LNCaP clone FGC (cell line): ENCODE measurements around the gene C19orf38.
A peak's percentile ranks its signal among the peaks of the same experiment; 100 is the strongest.
"Not testable (repeated sequence)": the region's sequence is repeated elsewhere in the genome, so short reads cannot be mapped to it uniquely, and the experiment has no call there.

Experiments used
- DNase-seq: peaks from one replicate; pipeline ENCODE4 v3.0.0-alpha.2; 2011; ENCODE audit warnings: low read depth
- H3K4me3 ChIP-seq: 2 replicates; pipeline ENCODE4 v1.5.1; 2011; ENCODE audit warnings: mild to moderate bottlenecking, low read depth, low read length, control low read depth
- TF ChIP-seq, protein P1 (sequence below): IDR thresholded peaks from 2 replicates; pipeline ENCODE4 v1.5.1; 2012; ENCODE audit warnings: mild to moderate bottlenecking; ENCODE audit not compliant: control insufficient read depth, insufficient read depth; ENCODE audit errors: extremely low read depth

C19orf38 gene

DNA sequence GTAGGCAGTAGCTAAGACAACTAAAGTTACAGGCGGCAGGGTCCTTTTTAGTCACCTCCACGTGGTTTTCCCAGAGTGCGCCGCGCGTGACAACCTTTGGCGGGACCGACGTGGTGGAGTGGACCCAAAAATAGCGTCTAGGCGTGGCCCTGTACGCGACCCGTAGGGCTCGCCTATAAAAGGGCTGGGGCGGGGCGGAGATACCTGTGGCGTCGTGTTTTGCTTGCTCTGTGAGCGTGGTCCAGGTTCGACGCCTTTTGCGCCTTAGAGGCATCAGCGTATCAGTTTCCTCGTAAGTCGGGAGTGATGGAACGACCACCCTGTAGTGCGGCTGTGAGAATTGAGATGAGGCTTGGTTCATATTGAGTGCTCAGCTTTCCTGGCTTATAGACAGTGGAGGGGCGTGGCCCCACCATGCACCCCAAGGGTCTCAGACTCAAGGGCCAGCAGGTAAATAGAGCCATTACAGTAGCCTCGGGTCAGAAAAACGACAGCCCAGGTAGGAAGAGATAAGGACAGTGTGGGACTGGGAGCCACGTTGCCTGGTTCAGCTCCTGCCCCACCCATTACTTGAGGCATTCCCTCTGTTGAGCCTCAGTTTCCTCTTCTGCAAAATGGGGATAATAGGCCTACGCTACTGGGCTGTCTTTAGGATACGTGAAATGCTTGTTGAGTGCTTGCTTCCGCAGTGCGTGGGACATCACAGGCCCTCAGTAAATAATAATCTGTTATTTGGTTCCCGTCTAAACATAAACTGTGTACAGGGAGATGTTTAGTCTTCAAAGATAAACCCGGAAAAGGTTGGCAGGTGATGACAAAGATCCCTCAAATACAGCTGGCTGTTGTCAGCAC is 11.5 kb upstream of the C19orf38 start:
- peak; percentile 85 for DNase-seq
- TF ChIP-seq, protein P1, sequence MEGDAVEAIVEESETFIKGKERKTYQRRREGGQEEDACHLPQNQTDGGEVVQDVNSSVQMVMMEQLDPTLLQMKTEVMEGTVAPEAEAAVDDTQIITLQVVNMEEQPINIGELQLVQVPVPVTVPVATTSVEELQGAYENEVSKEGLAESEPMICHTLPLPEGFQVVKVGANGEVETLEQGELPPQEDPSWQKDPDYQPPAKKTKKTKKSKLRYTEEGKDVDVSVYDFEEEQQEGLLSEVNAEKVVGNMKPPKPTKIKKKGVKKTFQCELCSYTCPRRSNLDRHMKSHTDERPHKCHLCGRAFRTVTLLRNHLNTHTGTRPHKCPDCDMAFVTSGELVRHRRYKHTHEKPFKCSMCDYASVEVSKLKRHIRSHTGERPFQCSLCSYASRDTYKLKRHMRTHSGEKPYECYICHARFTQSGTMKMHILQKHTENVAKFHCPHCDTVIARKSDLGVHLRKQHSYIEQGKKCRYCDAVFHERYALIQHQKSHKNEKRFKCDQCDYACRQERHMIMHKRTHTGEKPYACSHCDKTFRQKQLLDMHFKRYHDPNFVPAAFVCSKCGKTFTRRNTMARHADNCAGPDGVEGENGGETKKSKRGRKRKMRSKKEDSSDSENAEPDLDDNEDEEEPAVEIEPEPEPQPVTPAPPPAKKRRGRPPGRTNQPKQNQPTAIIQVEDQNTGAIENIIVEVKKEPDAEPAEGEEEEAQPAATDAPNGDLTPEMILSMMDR, result no peak
- H3K4me3 ChIP-seq, result peak overlapping the region; percentile 86

DNA sequence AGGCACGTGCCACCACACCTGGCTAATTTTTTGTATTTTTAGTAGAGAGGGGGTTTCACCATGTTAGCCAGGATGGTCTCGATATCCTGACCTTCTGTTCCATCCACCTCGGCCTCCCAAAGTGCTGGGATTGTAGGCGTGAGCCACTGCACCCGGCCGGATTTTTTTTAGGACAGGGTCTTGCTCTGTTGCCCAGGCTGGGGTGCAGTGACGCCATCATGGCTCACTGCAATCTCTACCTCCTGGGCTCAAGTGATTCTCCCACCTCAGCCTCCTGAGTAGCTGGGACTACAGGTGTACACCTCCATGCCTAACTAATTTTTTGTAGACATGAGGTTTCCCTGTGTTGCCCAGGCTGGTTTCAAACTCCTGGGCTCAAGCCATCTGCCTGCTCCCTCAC is 10.6 kb upstream of the C19orf38 start:
- H3K4me3 ChIP-seq, DNase-seq: not testable (repeated sequence)

DNA sequence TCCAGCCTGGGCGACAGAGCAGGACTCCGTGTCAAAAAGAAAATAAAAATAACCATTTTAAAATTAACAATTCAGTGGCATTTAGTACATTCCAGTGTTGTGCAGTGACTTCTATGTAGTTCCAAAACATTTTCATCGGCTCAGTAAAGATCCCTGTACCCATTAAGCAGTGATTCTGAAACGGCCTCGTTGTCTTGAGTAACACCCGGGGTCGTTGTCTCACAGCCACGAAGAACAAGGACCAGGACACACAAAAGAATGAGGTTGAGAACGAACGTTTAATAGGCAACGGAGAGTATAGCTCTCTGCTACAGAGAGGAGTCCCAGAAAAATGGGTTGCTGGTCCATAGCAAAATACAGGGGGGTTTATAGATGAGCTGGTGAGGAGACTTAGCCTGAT is 9.8 kb upstream of the C19orf38 start:
- TF ChIP-seq, protein P1, result no peak
- DNase-seq, result no peak
- no peak overlapping the region for H3K4me3 ChIP-seq

DNA sequence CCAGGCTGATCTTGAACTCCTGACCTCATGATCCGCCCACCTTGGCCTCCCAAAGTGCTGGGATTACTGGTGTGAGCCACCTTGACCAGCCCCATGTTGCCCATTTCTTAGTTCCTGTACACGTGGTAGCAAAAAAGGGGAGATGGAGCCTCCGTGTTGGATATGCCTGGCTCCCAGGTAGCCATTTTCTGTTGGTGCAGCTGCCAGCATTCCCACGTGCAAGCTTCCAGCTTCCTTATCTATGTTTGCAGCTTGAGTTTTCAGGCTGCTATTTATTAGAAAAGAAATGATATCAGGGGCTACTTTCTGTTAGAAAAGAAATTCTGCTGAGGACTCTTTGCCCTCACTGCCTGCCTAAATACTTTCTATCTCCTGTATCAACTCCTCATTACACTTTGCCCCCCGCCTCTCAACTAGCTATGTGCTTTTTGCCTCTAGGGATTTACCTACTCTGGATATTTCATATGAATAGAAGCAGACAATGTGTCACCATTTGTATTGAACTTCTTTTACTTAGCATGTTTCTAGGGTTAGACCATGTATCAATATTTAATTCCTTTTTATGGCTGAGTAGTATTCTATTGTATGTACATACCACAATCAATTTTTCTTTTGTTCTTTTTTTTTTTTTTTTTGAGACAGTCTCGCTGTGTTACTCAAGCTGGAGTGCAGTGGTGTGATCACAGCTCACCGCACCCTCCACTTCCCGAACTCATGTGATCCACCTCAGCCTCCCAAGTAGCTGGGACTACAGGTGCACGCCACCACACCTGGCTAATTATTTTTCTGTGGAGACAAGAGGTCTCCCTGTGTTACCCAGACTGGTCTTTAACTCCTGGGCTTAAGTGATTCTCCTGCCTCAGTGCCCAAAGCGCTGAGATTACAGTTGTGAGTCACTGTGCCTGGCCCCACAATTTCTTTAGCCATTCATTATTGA is 8.8 kb upstream of the C19orf38 start:
- TF ChIP-seq, protein P1, result no peak
- no peak overlapping the region for H3K4me3 ChIP-seq
- no peak for DNase-seq

DNA sequence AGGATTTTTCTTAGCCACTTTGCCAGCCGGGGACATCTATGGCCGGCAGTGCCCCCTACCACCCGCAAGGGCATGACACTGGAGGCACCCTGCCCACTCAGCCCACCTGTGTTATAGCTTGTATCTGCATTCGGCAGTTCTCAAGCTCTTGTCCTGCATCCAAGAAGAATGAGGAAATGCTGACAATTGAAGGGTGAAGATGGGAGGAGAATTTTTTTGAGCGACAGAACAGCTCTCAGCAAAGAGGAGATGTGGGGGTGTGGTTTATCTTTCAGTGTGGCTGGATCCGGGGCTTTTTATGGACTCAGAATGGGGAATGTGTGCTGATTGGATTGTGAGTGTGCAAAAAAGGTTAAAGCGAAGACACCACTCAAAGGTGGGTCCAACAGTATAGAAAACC is 5.4 kb upstream of the C19orf38 start:
- no peak overlapping the region for H3K4me3 ChIP-seq
- no peak for DNase-seq
- TF ChIP-seq, protein P1, result no peak

DNA sequence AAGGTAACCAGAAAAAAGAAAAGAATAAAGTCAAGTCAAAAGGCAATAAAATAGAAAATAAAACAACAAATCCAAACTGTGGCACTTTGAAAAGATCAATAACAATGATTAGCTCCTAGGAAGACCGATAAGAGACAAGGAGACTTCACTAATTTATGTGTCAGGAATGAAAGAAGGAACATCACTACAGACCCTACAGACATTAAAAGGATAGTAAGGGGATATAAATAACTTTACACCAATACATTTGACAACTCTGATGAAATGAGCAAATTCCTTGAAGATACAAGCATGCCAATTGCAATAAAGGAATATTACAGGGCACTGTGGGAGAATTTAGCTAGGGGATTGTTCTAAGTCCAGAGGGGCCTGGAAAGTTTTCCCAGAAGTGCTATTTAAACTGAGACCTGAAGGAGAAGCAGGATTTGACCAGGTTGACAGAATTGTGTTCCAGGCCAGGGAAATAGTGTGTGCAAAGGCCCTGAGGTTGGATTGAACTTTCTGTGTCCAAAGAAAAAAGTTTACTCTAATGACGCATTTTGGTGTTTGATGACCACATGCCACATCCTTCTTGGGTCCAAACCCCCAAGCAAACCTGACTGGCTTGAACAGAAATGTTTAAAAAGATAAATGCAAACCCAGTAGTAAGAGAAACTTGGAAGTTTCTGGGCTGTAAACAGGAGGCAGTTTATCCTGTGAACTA is 1.6 kb upstream of the C19orf38 start:
- no peak for DNase-seq
- H3K4me3 ChIP-seq, result no peak overlapping the region
- TF ChIP-seq, protein P1, result no peak

DNA sequence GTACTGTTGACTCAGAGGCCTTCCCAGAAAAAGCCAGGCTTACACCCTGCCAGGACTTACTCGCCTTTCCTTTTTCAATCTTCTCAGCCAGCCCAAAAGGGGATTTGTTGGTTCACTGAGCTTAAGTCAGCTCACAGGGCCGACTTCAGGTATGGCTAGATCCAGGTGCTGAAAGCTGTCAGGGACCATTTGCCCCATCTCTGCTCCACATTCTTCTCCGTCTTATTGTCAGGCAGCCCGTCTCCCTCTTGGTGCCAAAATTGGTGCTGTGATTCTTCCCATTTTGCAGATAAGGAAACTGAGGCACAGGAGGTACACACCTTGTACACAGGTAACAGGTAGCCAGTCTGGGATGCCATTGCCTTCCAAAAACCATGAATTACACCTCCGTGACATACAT is 2.4 kb downstream of the C19orf38 start:
- TF ChIP-seq, protein P1, result no peak
- no peak for DNase-seq
- H3K4me3 ChIP-seq, result no peak overlapping the region
